Measurements from ENCODE around the gene GDF10.

Gene GDF10

DNA sequence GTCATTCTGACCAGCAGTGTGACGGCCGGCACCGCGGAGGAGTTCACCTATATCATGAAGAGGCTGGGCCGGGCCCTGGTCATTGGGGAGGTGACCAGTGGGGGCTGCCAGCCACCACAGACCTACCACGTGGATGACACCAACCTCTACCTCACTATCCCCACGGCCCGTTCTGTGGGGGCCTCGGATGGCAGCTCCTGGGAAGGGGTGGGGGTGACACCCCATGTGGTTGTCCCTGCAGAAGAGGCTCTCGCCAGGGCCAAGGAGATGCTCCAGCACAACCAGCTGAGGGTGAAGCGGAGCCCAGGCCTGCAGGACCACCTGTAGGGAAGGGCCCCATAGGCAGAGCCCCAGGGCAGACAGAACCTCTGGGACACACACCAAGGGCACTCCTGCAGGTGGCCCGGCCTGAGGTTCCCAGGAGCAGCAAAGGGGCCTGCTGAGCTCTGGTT lies 57.2 kb downstream of the GDF10 start:
- Histone ChIP-seq H3K9me2 (replicated peaks; ENCODE audit: insufficient read depth, low read length) (no peaks in the 10 kb centered on the region), H3K9me3 (replicated peaks; ENCODE audit: insufficient read depth, low read length) (no peaks in the 10 kb centered on the region), H3K27ac (ENCODE audit: low read length) (no peak overlapping the region), H3K4me2 (ENCODE audit: low read depth, low read length) (no peak overlapping the region), H3K4me3 (ENCODE audit: low read length) (no peak overlapping the region), H3K9ac (ENCODE audit: low read length) (no peak overlapping the region), H2AFZ (ENCODE audit: low read length) (no peak overlapping the region), H4K20me1 (ENCODE audit: insufficient read depth, low read length) (no peaks in the 10 kb centered on the region), H3K27me3 (replicated peaks; ENCODE audit: insufficient read depth, low read length) (peaks cover 13% of the 10 kb centered on the region), H3K4me1 (ENCODE audit: low read length) (no peaks in the 10 kb centered on the region), H3K36me3 (replicated peaks; ENCODE audit: insufficient read depth, low read length) (no peaks in the 10 kb centered on the region), H3F3A (ENCODE audit: insufficient read depth, low read length) (no peaks in the 10 kb centered on the region), H3K79me2 (ENCODE audit: low read length) (no peaks in the 10 kb centered on the region)
- DNase-seq = no peak
- TF ChIP-seq CTCF (IDR thresholded peaks at IDR 0.05; ENCODE audit: low read length) (no peak), EZH2 (optimal IDR thresholded peaks at IDR 0.05; ENCODE audit: low read depth, low read length) (no peak), EZH2phosphoT487 (IDR thresholded peaks at IDR 0.05; ENCODE audit: low read length) (no peak)

DNA sequence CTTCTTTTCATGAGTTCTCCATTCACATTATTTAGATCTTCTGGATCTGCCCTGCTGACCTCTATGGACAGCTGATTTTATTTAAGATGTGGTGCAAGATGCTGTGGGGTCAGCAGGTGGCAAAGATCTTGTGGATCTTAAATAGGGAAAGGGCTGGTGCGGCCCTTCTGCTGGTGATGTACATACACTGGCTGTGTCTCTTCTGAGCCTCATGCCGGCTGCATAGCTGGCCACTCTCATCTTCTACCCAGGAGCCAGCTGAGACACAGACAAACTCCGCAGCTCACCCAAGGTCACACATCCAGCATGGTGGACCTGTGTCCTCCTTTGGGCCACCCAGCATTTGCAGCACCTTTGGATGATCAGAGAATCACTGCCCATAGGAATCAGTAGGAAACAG lies 57.9 kb downstream of the GDF10 start:
- DNase-seq = no peak
- TF ChIP-seq CTCF (IDR thresholded peaks at IDR 0.05; ENCODE audit: low read length) = no peak
- TF ChIP-seq EZH2phosphoT487 (IDR thresholded peaks at IDR 0.05; ENCODE audit: low read length) = no peak
- TF ChIP-seq EZH2 (optimal IDR thresholded peaks at IDR 0.05; ENCODE audit: low read depth, low read length) = no peak
- H3K9me2 ChIP-seq (replicated peaks; ENCODE audit: insufficient read depth, low read length) = no peaks in the 10 kb centered on the region
- H3K9ac ChIP-seq (ENCODE audit: low read length) = no peak overlapping the region
- no peaks in the 10 kb centered on the region for H3F3A ChIP-seq (ENCODE audit: insufficient read depth, low read length)
- H3K36me3 ChIP-seq (replicated peaks; ENCODE audit: insufficient read depth, low read length) = no peaks in the 10 kb centered on the region
- H3K27me3 ChIP-seq (replicated peaks; ENCODE audit: insufficient read depth, low read length) = peaks cover 11% of the 10 kb centered on the region
- no peak overlapping the region for H3K27ac ChIP-seq (ENCODE audit: low read length)
- no peak overlapping the region for H2AFZ ChIP-seq (ENCODE audit: low read length)
- H4K20me1 ChIP-seq (ENCODE audit: insufficient read depth, low read length) = no peaks in the 10 kb centered on the region
- H3K79me2 ChIP-seq (ENCODE audit: low read length) = no peaks in the 10 kb centered on the region
- no peak overlapping the region for H3K4me3 ChIP-seq (ENCODE audit: low read length)
- no peak overlapping the region for H3K4me2 ChIP-seq (ENCODE audit: low read depth, low read length)
- H3K9me3 ChIP-seq (replicated peaks; ENCODE audit: insufficient read depth, low read length) = no peaks in the 10 kb centered on the region
- H3K4me1 ChIP-seq (ENCODE audit: low read length) = no peaks in the 10 kb centered on the region

DNA sequence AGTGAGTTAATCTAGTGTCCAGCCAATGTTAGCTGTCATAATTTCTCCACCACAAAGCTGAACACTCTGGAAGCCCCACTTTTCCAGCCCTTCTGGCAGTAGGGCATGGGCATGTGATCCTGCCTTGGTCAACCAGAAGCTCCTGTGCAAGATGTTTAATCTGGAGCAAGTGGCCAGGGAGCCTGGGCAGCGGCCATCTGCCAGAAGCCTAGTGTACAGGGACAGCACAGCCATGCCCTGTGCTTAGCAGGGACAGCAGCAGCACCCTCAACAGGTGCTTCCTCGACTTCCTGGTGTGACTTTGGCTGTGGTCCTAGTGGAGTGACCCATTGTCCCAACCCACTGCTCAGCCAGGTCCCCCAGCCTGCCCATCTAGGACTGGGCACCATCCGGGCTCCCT lies 58.5 kb downstream of the GDF10 start:
- H2AFZ ChIP-seq (ENCODE audit: low read length) = no peak overlapping the region
- DNase-seq = no peak
- TF ChIP-seq CTCF (IDR thresholded peaks at IDR 0.05; ENCODE audit: low read length) (no peak), EZH2 (optimal IDR thresholded peaks at IDR 0.05; ENCODE audit: low read depth, low read length) (no peak), EZH2phosphoT487 (IDR thresholded peaks at IDR 0.05; ENCODE audit: low read length) (no peak)
- no peaks in the 10 kb centered on the region for H3K36me3 ChIP-seq (replicated peaks; ENCODE audit: insufficient read depth, low read length)
- peaks cover 16% of the 10 kb centered on the region for H3K27me3 ChIP-seq (replicated peaks; ENCODE audit: insufficient read depth, low read length)
- no peaks in the 10 kb centered on the region for H3K9me3 ChIP-seq (replicated peaks; ENCODE audit: insufficient read depth, low read length)
- no peak overlapping the region for H3K9ac ChIP-seq (ENCODE audit: low read length)
- no peak overlapping the region for H3K4me2 ChIP-seq (ENCODE audit: low read depth, low read length)
- no peaks in the 10 kb centered on the region for H3K9me2 ChIP-seq (replicated peaks; ENCODE audit: insufficient read depth, low read length)
- no peaks in the 10 kb centered on the region for H3K4me1 ChIP-seq (ENCODE audit: low read length)
- H4K20me1 ChIP-seq (ENCODE audit: insufficient read depth, low read length) = no peaks in the 10 kb centered on the region
- no peaks in the 10 kb centered on the region for H3K79me2 ChIP-seq (ENCODE audit: low read length)
- no peaks in the 10 kb centered on the region for H3F3A ChIP-seq (ENCODE audit: insufficient read depth, low read length)
- no peak overlapping the region for H3K4me3 ChIP-seq (ENCODE audit: low read length)
- no peak overlapping the region for H3K27ac ChIP-seq (ENCODE audit: low read length)
